ENCODE results near the gene MARS1. TPM values are rescaled to one million over a fixed set of nuclear protein-coding genes. Genes with fewer than 3 reads are reported as not detected.

Gene MARS1
- total and polyA plus RNA-seq, 2 experiments from 2014 or later, result 266 to 351 TPM

GRCh38 chr12:57454213-57454565 lies 33.7 kb upstream of the MARS1 start:
- H3K9me3 Mint-ChIP-seq, result no peaks in the 10 kb centered on the region; the same call in 2 of the 3 replicates
- peaks cover 60% of the 10 kb centered on the region for H3K4me1 Mint-ChIP-seq
- H3K4me3 Mint-ChIP-seq, result peak overlapping the region; percentile 82
- H3K4me2 ChIP-seq, result peak overlapping the region; percentile 74
- H3K27ac Mint-ChIP-seq, result peak overlapping the region; percentile 100
- no peaks in the 10 kb centered on the region for H4K20me1 ChIP-seq (replicated peaks; ENCODE audit: insufficient read depth)
- H2AFZ ChIP-seq, result no peak overlapping the region
- H3K27me3 Mint-ChIP-seq (ENCODE audit: insufficient read depth, low read depth, poor library complexity), result peaks cover 35% of the 10 kb centered on the region
- peaks cover 60% of the 10 kb centered on the region for H3K4me1 ChIP-seq (ENCODE audit: insufficient read depth)
- no peaks in the 10 kb centered on the region for H3K36me3 ChIP-seq (ENCODE audit: insufficient read depth)
- no peak for DNase-seq (ENCODE audit: low spot score)
- H3K36me3 Mint-ChIP-seq (ENCODE audit: low read depth), result peaks cover 25% of the 10 kb centered on the region
- TF ChIP-seq CTCF (conservative IDR thresholded peaks at IDR 0.05; ENCODE audit: low read depth in 2 of 2), result no peak
- TF ChIP-seq ZNF331 (CRISPR knock-in tag; IDR thresholded peaks at IDR 0.05; ENCODE audit: low read depth), result no peak
- no peak for TF ChIP-seq EZH2 (IDR thresholded peaks at IDR 0.05; ENCODE audit: low read depth, unreplicated experiment)
- TF ChIP-seq ZNF462 (CRISPR knock-in tag; IDR thresholded peaks at IDR 0.05), result no peak
- no peak for TF ChIP-seq CREB1 (CRISPR knock-in tag; IDR thresholded peaks at IDR 0.05; ENCODE audit: low read depth)
- TF ChIP-seq REST (IDR thresholded peaks at IDR 0.05; ENCODE audit: unreplicated experiment), result no peak
- peaks cover 19% of the 10 kb centered on the region for H3K79me2 ChIP-seq (replicated peaks; ENCODE audit: insufficient read depth)
- no peaks in the 10 kb centered on the region for H3K27me3 ChIP-seq (ENCODE audit: insufficient read depth)
- ATAC-seq, result no peak
- H3K4me3 ChIP-seq, result no peak overlapping the region; the same call in 1 of the 2 replicates
- H3K9me2 ChIP-seq (ENCODE audit: insufficient read depth), result no peaks in the 10 kb centered on the region
- H3K27ac ChIP-seq (ENCODE audit: low read depth), result peak overlapping the region; percentile 99
- H3F3A ChIP-seq (replicated peaks; ENCODE audit: low read depth), result peaks cover 10% of the 10 kb centered on the region; the same call in 1 of the 2 replicates

All from GM23338 (cell line).